Measurements from ENCODE around the gene GYS2.

The GYS2 gene

GRCh38 chr12:21552635-21553328, 51.9 kb downstream of the GYS2 start:
- DNase-seq = no peak

- DNase-seq = no peak
These were observed 52.7 kb downstream of the GYS2 start for GRCh38 chr12:21551841-21552465.

GRCh38 chr12:21547437-21547836, 57.2 kb downstream of the GYS2 start:
- DNase-seq = no peak

- DNase-seq = no peak
These were observed 57.9 kb downstream of the GYS2 start for GRCh38 chr12:21546716-21547115.

DNA sequence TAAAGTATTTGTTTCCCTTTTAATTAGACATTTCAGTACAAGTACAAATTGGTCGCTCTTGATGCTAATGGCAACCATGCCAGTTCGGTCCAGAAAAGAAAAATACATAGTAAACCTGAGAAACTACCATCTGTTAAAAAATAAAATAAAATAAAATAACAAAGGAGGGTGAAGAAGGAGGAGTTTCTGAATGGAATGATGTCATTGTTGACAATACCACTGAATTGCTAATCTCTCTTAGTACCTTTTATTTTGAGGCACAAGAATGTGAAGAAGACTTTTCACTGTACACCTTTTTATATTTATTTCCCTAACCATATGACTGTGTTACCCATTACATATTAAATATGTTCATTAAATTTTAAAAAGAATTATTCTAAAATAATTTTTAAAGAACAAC, 59.1 kb downstream of the GYS2 start:
- no peak for DNase-seq

DNA sequence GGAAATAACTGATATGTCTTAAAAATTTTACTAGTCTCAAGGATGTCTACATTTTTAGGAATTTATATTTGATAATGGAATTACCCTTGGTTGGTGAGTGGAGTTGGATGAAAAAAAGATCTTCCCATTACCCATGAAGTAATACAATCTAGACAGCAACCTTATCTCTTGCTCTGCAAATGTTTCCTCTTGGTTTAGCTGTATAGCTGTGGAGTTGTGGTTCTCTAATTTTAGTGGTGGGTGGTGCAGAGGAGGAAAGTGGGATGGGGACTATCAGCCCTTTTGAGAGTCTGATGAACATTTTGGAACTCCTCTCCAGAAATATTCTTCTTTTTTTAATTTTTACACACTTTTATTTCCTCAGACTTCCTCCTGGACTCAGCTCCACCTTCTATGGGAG, 61.5 kb downstream of the GYS2 start:
- no peak for DNase-seq

- DNase-seq = no peak
These were observed 62.2 kb downstream of the GYS2 start for GRCh38 chr12:21542403-21542802.

DNA sequence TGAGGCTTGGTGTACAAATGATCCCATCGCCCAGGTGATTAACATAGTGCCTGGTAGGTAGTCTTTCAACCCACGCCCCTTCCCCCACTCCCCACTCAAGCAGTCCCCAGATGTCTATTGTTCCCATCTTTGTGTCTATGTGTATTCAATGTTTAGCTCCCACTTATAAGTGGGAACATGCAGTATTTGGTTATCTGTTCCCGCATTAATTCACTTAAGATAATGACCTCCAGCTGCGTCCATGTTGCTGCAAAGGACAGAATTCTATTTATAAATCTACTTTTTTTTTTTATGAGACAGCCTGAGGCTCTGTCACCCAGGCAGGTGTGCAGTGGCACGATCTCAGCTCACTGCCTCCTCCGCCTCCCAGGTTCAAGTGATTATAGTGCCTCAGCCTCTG, 62.9 kb downstream of the GYS2 start:
- no peak for DNase-seq

- DNase-seq = no peak
These were observed 64.8 kb downstream of the GYS2 start for GRCh38 chr12:21539797-21540196.

DNA sequence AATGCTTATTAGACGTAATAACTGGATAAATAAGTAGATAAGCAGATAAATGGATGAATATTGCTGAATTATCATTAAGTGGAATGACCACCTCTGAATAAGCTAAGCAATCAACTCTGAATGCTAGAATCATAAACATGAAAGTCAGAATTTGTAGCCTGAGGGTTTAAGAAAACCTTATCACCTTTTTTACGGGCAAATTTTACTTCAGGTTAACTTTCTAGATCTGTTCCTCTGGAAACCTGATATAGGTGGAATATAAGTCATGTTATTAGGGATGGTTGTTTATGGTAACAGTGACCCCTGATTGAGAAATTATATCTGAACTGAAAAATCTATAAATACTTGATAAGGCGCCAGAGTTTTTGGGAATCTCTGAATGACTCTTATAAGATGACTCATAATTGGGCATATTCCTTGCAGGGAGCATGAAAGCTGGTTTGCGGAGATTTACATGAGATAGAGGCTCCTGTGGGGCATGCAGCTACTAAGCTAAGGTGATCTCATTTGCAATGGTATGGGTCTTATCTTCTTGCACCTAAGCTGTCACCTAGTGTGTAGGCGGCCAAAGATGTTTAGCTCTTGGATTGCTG, 66.5 kb downstream of the GYS2 start:
- DNase-seq = no peak

GRCh38 chr12:21529456-21529855, 75.2 kb downstream of the GYS2 start:
- no peak for DNase-seq

DNA sequence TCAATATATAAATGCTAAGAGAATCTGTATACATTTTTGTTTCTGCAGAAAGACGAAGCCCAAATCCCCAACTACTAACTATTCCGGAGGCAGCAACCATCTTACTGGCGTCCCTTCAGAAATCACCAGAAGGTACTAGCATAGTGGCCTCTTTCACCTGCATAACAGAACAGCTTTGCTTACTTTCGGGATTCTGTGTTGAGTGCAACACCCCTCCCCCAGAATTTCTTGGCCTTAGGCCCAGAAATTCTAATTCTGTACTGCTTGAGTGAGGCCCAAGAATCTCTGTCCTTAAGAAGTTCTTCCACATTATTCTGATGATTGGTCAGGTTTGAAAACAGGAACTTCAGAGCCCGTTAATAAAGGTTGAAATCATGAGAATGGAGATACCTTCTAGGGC, 75.7 kb downstream of the GYS2 start:
- DNase-seq = peak in 1 of 14 donors; percentile 6

DNA sequence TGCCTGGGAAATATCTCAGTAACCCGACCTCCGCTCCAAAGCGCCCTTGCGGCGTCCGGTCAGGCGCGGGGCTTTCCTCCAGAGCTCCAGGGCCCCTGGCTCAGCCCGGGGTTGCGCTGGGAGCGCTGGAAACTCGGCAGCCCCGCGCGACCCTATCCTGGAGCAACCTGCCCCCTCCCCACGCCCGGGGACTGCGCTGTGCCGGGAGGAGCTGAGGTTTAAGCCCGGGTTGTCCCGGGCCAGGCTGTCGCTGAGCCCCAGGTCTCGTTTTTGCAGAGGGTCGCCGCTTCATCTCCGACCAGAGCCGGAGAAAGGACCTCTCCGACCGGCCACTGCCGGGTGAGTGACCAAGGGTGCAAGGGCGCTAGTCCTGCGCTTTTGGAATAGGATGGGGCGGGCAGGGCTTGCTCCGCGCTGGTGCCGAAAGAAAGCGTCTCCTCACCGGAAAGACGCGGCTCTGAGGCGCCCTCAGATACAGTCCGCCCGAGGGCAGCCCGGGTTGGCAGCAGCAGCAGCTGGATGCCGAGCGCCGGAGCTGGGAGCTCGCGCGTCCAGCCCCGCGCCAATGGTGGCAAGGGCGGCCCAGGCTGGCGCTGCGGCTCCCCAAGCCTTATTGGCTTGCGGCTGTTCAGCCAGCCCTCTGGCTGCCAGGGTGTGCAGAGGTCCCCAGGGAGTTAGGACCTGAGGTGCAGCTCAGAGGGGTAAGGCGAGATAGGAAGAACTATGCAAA, 77.0 kb downstream of the GYS2 start:
- DNase-seq = peak in 9 of 14 donors; percentile 8 to 66 (median 41)

DNA sequence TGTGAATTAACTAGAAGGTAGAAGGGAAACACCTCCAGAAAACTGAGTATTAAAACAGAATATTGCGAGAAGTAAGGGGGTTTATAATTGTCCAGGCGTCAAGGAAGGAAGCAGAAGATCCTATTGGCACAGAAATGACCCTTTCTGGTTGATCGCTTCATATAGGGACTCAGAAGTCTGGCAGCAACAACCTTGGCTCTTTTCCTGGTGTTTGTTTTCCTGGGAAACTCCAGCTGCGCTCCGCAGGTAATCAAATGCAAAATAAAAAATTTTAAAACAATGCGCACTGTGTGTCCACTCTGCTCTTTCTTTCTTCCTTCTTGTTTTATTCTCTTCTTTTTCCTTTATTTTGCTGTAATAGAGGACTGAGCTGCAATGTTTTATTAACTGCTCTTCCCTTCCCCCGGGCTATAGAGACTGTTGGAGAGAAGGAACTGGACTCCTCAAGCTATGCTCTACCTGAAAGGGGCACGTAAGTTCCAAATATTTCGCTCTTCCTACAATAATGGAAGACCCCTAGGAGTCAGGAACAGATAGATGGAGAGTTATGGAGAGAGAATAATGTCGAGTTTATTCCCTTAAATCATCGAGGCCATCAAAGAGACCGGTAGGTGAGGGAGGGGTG, 77.8 kb downstream of the GYS2 start:
- no peak for DNase-seq

GRCh38 chr12:21526053-21526452, 78.6 kb downstream of the GYS2 start, which contains the start of gene SPX:
SPX (plus strand) TSS chr12:21526296; CDS start chr12:21526473, 177 bp downstream.
- DNase-seq = no peak

- no peak for DNase-seq
These were observed 81.5 kb downstream of the GYS2 start for GRCh38 chr12:21523148-21523547.

DNA sequence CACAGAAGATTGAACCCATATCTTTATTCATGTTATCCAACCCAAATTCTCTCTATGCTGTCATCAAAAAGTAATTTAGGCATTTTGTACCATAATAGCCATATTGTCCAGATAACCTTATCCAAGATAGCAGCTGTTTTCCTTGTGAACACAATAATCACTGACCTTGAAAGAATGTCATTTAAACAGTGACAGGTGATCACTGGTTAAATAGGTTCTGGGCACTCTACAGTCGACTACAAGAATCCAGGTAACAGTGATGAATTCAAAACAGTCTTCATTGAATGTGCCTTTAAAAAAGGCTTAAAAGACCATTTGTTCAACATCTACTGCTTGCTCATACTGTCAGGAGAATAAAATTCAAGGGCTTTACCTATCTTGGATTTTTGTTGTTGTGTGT, 83.1 kb downstream of the GYS2 start:
- DNase-seq = no peak

GRCh38 chr12:21518451-21518850, 86.2 kb downstream of the GYS2 start:
- DNase-seq = no peak

DNA sequence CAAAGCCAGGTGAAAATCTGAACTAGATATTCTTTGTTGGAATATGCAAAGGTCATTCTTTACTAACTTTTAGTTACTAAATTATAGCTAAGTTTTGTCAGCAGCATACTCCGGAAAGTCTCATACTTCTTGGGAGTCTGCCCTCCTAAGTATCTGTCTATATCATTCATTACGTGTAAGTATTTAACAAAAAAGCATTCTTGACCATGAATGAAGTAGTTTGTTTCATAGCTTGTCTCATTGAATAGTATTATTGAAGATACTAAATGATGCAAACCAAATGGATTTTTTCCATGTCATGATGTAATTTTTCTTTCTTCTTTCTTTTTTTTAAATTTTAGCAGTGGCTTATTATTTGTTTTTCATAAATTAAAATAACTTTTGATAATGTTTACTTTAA, 88.4 kb downstream of the GYS2 start:
- no peak for DNase-seq

DNA sequence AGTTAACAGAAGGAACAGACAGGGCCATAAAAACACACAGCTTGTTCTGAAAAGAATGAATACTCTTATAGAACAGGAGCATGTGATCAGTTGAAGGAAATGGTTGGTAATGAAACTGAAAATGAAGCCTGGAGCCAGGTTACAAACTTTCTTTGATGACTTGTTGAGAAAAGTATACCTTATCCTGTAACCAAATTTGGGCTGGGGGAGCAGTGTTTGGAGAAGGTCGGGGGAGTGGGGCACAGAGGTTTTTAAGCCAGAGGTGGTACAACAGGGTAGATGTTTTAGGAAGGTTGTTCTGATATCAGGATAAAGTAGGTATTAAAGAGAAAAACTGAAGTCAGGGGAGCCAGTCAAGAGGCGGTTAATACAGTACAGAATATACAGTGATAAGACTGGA, 94.9 kb downstream of the GYS2 start:
- DNase-seq = no peak

- DNase-seq = no peak
These were observed 96.8 kb downstream of the GYS2 start for GRCh38 chr12:21507849-21508248.

DNA sequence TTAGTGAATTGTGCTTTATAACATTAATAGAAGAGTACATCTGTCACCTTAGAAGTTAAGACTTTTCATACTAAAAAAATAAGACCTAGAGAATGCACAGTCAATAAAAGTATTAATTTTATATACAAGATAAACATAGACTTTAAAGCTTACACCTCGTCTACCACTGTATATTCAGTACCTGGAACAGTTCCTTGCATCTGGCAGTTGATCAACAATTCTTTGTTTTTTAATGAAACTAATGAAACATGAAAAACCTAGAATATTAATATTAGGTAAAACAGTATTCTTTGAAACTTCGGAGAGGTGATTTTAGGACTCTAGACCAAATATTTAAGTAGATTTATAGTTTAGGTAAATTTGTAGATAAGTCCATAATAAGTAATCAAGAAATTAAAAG, 98.8 kb downstream of the GYS2 start:
- no peak for DNase-seq

- no peak for DNase-seq
These were observed 101.8 kb downstream of the GYS2 start for GRCh38 chr12:21502872-21503271.
